Measurements from ENCODE around the gene UBE2N. TPM values are rescaled to one million over a fixed set of nuclear protein-coding genes. Genes with fewer than 3 reads are reported as not detected.
A peak's percentile ranks its signal among the peaks of the same experiment; 100 is the strongest.
"Not testable (repeated sequence)": the region's sequence is repeated elsewhere in the genome, so short reads cannot be mapped to it uniquely, and the experiment has no call there.

UBE2N gene
- total RNA-seq, 1 experiment from 2014 or later = 205 TPM

DNA sequence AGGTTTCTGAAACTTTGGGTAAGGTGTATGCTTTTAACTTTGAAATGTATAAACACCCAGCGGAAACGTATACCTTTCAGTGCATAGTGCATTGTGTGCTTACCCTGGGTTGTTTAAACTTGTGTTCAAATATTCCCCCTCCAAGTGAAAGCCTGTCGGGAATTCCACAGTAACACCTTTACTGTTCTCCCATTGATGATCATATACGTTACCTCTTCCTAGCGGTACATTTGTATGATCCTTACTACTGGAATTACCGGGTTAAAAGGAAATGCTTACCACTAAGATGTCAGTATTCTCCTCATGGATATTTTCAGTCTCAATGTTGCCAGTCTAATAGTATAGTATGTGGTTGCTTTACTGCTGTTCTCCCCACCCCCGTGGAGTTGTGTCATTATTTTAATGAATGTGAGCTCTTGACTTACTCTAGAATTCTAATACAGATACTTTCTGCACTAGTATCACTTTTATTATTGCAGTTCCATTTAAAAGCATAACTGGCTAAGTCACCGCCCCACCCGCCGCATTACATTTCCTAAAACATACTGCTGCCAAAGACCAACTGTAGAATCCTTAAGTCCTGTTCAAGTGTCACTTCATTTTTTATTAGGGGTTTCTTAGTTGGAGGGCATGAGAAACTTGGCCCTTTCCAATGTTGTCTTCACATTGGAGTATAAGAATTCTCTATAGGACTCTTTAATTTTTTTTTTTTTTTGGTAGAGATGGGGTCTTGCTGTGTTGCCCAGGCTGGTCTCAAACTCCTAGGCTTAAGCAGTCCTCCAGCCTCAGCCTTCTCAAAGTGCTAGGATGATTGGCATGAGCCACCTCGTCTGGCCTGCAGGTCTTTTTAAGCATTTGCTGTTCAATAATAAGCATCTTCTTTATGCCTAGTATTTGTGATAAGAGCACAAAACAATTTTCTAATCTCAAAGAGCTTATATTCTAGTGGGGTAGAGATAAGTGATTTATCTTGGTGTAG is 39.1 kb downstream of the UBE2N start:
- intact Hi-C loops (cut with micrococcal nuclease) = no loop called here
- ATAC-seq (no peak), DNase-seq (no peak)
- no peaks in the 10 kb centered on the region for H3K9me3 ChIP-seq (ENCODE audit: low read length)
- no TSS peak for BruUV-seq (replicated peaks)
- H4K20me1 ChIP-seq (ENCODE audit: low read length) = no peaks in the 10 kb centered on the region
- H3K27ac ChIP-seq (ENCODE audit: low read length) = no peak overlapping the region
- no peaks in the 10 kb centered on the region for H3K9me2 ChIP-seq (replicated peaks; ENCODE audit: low read length)
- no peak overlapping the region for H3K4me3 ChIP-seq (ENCODE audit: low read length)
- H3K4me1 ChIP-seq (ENCODE audit: insufficient read depth, low read length) = no peaks in the 10 kb centered on the region
- no peak overlapping the region for H2AFZ ChIP-seq (ENCODE audit: low read length)
- H3K79me2 ChIP-seq (ENCODE audit: low read length) = no peaks in the 10 kb centered on the region
- H3K27me3 ChIP-seq (ENCODE audit: low read length) = no peaks in the 10 kb centered on the region
- CTCF ChIA-PET = interaction anchor here (0.6 kb wide), 1 partner anchor 18 kb away, joined by 5 read pairs; no protein-coding TSS in a partner anchor
- no peak overlapping the region for H3K4me2 ChIP-seq (ENCODE audit: low read length)
- no peaks in the 10 kb centered on the region for H3F3A ChIP-seq (ENCODE audit: low read length, unreplicated experiment)
- H3K9ac ChIP-seq (ENCODE audit: low read length) = no peak overlapping the region
- POLR2A ChIA-PET (ENCODE audit: unreplicated experiment) = no interaction called here
- H3K36me3 ChIP-seq (ENCODE audit: low read depth, low read length) = peaks cover 13% of the 10 kb centered on the region; the same call in 1 of the 2 replicates
- TF ChIP-seq EZH2phosphoT487 (IDR thresholded peaks at IDR 0.05; ENCODE audit: borderline replicate concordance, low read length) = no peak
- no peak for TF ChIP-seq EZH2 (IDR thresholded peaks at IDR 0.05; ENCODE audit: low read length, unreplicated experiment)
- TF ChIP-seq, protein P1, sequence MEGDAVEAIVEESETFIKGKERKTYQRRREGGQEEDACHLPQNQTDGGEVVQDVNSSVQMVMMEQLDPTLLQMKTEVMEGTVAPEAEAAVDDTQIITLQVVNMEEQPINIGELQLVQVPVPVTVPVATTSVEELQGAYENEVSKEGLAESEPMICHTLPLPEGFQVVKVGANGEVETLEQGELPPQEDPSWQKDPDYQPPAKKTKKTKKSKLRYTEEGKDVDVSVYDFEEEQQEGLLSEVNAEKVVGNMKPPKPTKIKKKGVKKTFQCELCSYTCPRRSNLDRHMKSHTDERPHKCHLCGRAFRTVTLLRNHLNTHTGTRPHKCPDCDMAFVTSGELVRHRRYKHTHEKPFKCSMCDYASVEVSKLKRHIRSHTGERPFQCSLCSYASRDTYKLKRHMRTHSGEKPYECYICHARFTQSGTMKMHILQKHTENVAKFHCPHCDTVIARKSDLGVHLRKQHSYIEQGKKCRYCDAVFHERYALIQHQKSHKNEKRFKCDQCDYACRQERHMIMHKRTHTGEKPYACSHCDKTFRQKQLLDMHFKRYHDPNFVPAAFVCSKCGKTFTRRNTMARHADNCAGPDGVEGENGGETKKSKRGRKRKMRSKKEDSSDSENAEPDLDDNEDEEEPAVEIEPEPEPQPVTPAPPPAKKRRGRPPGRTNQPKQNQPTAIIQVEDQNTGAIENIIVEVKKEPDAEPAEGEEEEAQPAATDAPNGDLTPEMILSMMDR (conservative IDR thresholded peaks at IDR 0.05; ENCODE audit: low read depth, low read length) = no peak

DNA sequence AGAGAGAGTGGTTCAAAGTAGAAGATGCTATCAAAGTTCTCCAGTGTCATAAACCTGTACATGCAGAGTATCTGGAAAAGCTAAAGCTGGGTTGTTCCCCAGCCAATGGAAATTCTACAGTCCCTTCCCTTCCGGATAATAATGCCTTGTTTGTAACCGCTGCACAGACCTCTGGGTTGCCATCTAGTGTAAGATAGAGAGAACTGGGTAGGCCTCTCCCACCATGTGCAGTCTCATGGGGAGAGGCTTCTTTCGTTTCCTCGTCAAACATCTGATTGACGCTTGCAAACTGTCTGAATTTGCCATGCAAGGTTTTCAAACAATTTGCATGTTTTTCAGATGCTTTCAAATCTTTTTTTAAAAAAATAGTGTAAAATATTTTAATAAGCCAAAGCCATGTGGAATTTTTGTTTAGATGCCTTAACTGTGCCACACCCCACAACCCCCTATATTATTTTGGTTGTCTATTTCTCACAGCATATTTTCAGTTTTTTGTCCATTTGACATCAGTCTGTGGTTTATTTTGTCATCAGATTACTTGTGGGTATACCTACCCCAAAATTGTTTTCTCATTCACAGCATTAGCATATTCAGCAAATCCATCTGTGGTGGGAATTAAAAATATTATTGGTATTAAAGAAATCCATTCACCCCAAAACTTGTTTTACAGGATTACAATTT is 42.4 kb downstream of the UBE2N start:
- H3K9me2 ChIP-seq (replicated peaks; ENCODE audit: low read length); H3K27ac ChIP-seq (ENCODE audit: low read length); BruUV-seq (replicated peaks); CTCF ChIA-PET; POLR2A ChIA-PET (ENCODE audit: unreplicated experiment); H3K4me2 ChIP-seq (ENCODE audit: low read length); H3F3A ChIP-seq (ENCODE audit: low read length, unreplicated experiment); DNase-seq; H3K9me3 ChIP-seq (ENCODE audit: low read length); H3K27me3 ChIP-seq (ENCODE audit: low read length); H3K4me3 ChIP-seq (ENCODE audit: low read length); H4K20me1 ChIP-seq (ENCODE audit: low read length); H2AFZ ChIP-seq (ENCODE audit: low read length); H3K4me1 ChIP-seq (ENCODE audit: insufficient read depth, low read length); H3K9ac ChIP-seq (ENCODE audit: low read length); H3K79me2 ChIP-seq (ENCODE audit: low read length): not testable (repeated sequence)
- H3K36me3 ChIP-seq (ENCODE audit: low read depth, low read length) = peaks cover 12% of the 10 kb centered on the region; the same call in 1 of the 2 replicates
- intact Hi-C loops (cut with micrococcal nuclease) = loop anchor here (5.0 kb wide), 1 partner anchor 307 kb away; no protein-coding TSS in a partner anchor
- peak; percentile 100 for ATAC-seq

DNA sequence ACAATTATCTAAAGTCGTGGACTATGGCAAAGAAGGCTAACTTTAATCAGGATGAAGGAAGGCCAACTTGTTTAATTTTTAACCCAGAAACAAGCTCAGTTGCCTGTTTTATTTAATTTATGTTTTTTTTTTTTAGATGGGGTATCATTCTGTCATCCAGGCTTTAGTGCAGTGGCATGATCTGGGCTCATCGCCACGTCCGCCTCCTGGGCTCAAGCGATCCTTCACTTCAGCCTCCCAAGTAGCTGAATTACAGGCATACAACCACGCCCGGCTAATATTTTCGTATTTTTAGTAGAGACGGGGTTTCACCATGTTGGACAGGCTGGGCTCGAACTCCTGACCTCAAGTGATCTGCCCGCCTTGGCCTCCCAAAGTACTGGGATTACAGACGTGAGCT is 44.3 kb downstream of the UBE2N start:
- ChIA-PET CTCF (interaction anchor here (0.6 to 1.2 kb wide), 4 partner anchors 253 to 410 kb away, joined by 3 to 8 read pairs (median 4); no protein-coding TSS in a partner anchor), POLR2A (ENCODE audit: unreplicated experiment) (no interaction called here)
- H3K27me3 ChIP-seq (ENCODE audit: low read length) = no peaks in the 10 kb centered on the region
- no peaks in the 10 kb centered on the region for H4K20me1 ChIP-seq (ENCODE audit: low read length)
- peaks cover 12% of the 10 kb centered on the region; the same call in 1 of the 2 replicates for H3K36me3 ChIP-seq (ENCODE audit: low read depth, low read length)
- no peak overlapping the region for H2AFZ ChIP-seq (ENCODE audit: low read length)
- H3K4me3 ChIP-seq (ENCODE audit: low read length) = no peak overlapping the region
- H3K9me2 ChIP-seq (replicated peaks; ENCODE audit: low read length) = no peaks in the 10 kb centered on the region
- H3K27ac ChIP-seq (ENCODE audit: low read length) = no peak overlapping the region
- DNase-seq = no peak
- no peak for ATAC-seq
- H3F3A ChIP-seq (ENCODE audit: low read length, unreplicated experiment) = no peaks in the 10 kb centered on the region
- no peaks in the 10 kb centered on the region for H3K4me1 ChIP-seq (ENCODE audit: insufficient read depth, low read length)
- peaks cover 10% of the 10 kb centered on the region for H3K79me2 ChIP-seq (ENCODE audit: low read length)
- no peak for TF ChIP-seq EZH2phosphoT487 (IDR thresholded peaks at IDR 0.05; ENCODE audit: borderline replicate concordance, low read length)
- TF ChIP-seq EZH2 (IDR thresholded peaks at IDR 0.05; ENCODE audit: low read length, unreplicated experiment) = no peak
- TF ChIP-seq, protein P1 (conservative IDR thresholded peaks at IDR 0.05; ENCODE audit: low read depth, low read length) = no peak
- BruUV-seq (replicated peaks) = no TSS peak
- no peak overlapping the region for H3K4me2 ChIP-seq (ENCODE audit: low read length)
- H3K9me3 ChIP-seq (ENCODE audit: low read length) = no peaks in the 10 kb centered on the region
- intact Hi-C loops (cut with micrococcal nuclease) = loop anchor here (2.0 to 5.0 kb wide), 5 partner anchors 305 to 613 kb away; no protein-coding TSS in a partner anchor
- no peak overlapping the region for H3K9ac ChIP-seq (ENCODE audit: low read length)

All from PC-3 (cell line).